ENCODE data around the gene KMT2E. TPM values are rescaled to one million over a fixed set of nuclear protein-coding genes. Genes with fewer than 3 reads are reported as not detected.

Gene KMT2E
- total RNA-seq, 1 experiment from 2014 or later: 38.2 TPM

DNA sequence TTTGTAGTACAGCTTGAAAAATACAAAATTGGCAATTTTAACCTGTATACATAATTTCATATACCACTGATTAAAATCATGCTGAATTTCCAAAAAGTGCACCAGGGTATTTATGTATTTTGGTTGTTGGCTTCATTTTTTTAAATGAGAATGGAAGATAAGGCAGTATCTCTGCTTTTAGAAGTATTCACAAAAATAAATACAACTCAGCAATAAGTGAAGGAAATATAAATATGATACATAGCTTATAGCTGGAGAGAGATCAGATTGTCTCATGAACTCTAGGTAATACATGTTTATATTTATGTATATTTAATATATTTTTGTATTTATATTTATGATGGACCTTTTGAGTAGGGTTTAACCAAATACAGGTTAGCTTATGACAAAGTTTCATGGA lies 81.0 kb downstream of the KMT2E start:
- H3K4me3 Mint-ChIP-seq: no peak overlapping the region
- Histone ChIP-seq H3K9ac (ENCODE audit: extremely low read depth, insufficient read length, low read length) (no peak overlapping the region), H2BK5ac (ENCODE audit: insufficient read length, low read length) (no peak overlapping the region), H2AK5ac (ENCODE audit: insufficient read length, low read length) (no peak overlapping the region), H3K79me1 (ENCODE audit: insufficient read depth, low read depth, low read length, poor library complexity, severe bottlenecking) (no peaks in the 10 kb centered on the region), H3K9me3 (ENCODE audit: control insufficient read depth, low read depth, low read length) (no peaks in the 10 kb centered on the region), H4K5ac (ENCODE audit: insufficient read length, low read depth, low read length) (no peak overlapping the region), H2BK12ac (ENCODE audit: insufficient read length, low read depth, low read length) (no peak overlapping the region), H2BK120ac (ENCODE audit: low read depth, low read length, poor library complexity, severe bottlenecking) (no peak overlapping the region), H3K23ac (ENCODE audit: insufficient read length, low read depth, low read length) (no peak overlapping the region), H3K56ac (ENCODE audit: insufficient read length, low read depth, low read length) (no peak overlapping the region), H3K23me2 (ENCODE audit: insufficient read length, low read depth, low read length, poor library complexity, severe bottlenecking) (no peaks in the 10 kb centered on the region), H3K14ac (ENCODE audit: insufficient read depth, low read length) (no peak overlapping the region), H4K91ac (ENCODE audit: insufficient read length, low read depth, low read length) (no peak overlapping the region), H4K20me1 (ENCODE audit: control insufficient read depth, insufficient read depth, insufficient read length) (no peaks in the 10 kb centered on the region), H3K4me2 (ENCODE audit: insufficient read depth, insufficient read length, low read length) (no peak overlapping the region), H3K18ac (ENCODE audit: insufficient read length, low read depth, low read length) (no peak overlapping the region), H3K27me3 (ENCODE audit: insufficient read depth, low read length) (no peaks in the 10 kb centered on the region), H2AFZ (ENCODE audit: low read length) (no peak overlapping the region), H3K4me1 (ENCODE audit: insufficient read depth, low read length) (no peaks in the 10 kb centered on the region), H2BK20ac (ENCODE audit: low read depth, low read length, poor library complexity, severe bottlenecking) (no peak overlapping the region), H3T11ph (ENCODE audit: low read length) (no peak overlapping the region), H3K27ac (ENCODE audit: insufficient read length, low read depth, low read length) (no peak overlapping the region), H3K4ac (ENCODE audit: low read depth, low read length) (no peak overlapping the region), H2BK15ac (ENCODE audit: low read depth, low read length) (no peak overlapping the region), H4K8ac (replicated peaks; ENCODE audit: insufficient read length, low read depth, low read length) (no peak overlapping the region), H3K79me2 (ENCODE audit: insufficient read depth, low read length) (no peaks in the 10 kb centered on the region)
- H3K27ac Mint-ChIP-seq: no peak overlapping the region
- no peaks in the 10 kb centered on the region for H3K27me3 Mint-ChIP-seq (ENCODE audit: low read depth)
- no peaks in the 10 kb centered on the region for H3K4me1 Mint-ChIP-seq
- TF ChIP-seq, protein P1, sequence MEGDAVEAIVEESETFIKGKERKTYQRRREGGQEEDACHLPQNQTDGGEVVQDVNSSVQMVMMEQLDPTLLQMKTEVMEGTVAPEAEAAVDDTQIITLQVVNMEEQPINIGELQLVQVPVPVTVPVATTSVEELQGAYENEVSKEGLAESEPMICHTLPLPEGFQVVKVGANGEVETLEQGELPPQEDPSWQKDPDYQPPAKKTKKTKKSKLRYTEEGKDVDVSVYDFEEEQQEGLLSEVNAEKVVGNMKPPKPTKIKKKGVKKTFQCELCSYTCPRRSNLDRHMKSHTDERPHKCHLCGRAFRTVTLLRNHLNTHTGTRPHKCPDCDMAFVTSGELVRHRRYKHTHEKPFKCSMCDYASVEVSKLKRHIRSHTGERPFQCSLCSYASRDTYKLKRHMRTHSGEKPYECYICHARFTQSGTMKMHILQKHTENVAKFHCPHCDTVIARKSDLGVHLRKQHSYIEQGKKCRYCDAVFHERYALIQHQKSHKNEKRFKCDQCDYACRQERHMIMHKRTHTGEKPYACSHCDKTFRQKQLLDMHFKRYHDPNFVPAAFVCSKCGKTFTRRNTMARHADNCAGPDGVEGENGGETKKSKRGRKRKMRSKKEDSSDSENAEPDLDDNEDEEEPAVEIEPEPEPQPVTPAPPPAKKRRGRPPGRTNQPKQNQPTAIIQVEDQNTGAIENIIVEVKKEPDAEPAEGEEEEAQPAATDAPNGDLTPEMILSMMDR (conservative IDR thresholded peaks at IDR 0.05): no peak
- DNase-seq: no peak
- no peaks in the 10 kb centered on the region for H3K9me3 Mint-ChIP-seq
- H3K36me3 Mint-ChIP-seq (ENCODE audit: insufficient read depth in 1 of 3, low read depth in 3 of 3): peaks cover 12 to 43% (median 40%) of the 10 kb centered on the region in 3 experiments; a peak in 6 of 7 replicates
